Activated CD8-positive, alpha-beta memory T cell treated with anti-CD3 and anti-CD28 coated beads for 24 hours (primary cell): ENCODE measurements around the gene LBX1.
"Not testable (repeated sequence)": the region's sequence is repeated elsewhere in the genome, so short reads cannot be mapped to it uniquely, and the experiment has no call there.

Experiments
- DNase-seq: peaks from one replicate; pipeline ENCODE4 v3.0.0-alpha.2; 2020

LBX1 gene

GRCh38 chr10:101198326-101198977, 30.8 kb downstream of the LBX1 start:
- not testable (repeated sequence) for DNase-seq

- DNase-seq, result no peak
Measured at GRCh38 chr10:101195921-101196320, 33.3 kb downstream of the LBX1 start.

- no peak for DNase-seq
Measured at GRCh38 chr10:101189461-101190401, 39.5 kb downstream of the LBX1 start.

GRCh38 chr10:101188942-101189341, 40.3 kb downstream of the LBX1 start:
- no peak for DNase-seq

GRCh38 chr10:101183458-101184183, 45.6 kb downstream of the LBX1 start:
- DNase-seq, result no peak

- DNase-seq, result no peak
Measured at GRCh38 chr10:101182936-101183335, 46.3 kb downstream of the LBX1 start.
